Measurements from ENCODE around the gene PIK3CB. TPM values are rescaled to one million over a fixed set of nuclear protein-coding genes. Genes with fewer than 3 reads are reported as not detected.
"Not testable (repeated sequence)": the region's sequence is repeated elsewhere in the genome, so short reads cannot be mapped to it uniquely, and the experiment has no call there.

Gene PIK3CB
- total and polyA plus RNA-seq, 2 of the 8 experiments (the other 6 are each of a cell fraction or from before 2014, with no cell fraction given): 8.3 to 35.2 TPM

GRCh38 chr3:138820379-138820778, 14.3 kb downstream of the PIK3CB start:
- DNase-seq (ENCODE audit: low read depth in 1 of 2, low spot score in 2 of 2); H2AK5ac ChIP-seq (ENCODE audit: low read depth, low read length); H4K8ac ChIP-seq (ENCODE audit: extremely low read depth, insufficient read depth, low read length); POLR2A ChIA-PET (ENCODE audit: partially characterized antibody); FAIRE-seq; H2BK120ac ChIP-seq (replicated peaks; ENCODE audit: low read depth, low read length); H3K36me3 ChIP-seq (ENCODE audit: control insufficient read depth in 2 of 4, insufficient read depth in 4 of 4, low read length in 3 of 4); H3K4me2 ChIP-seq (ENCODE audit: insufficient read depth in 1 of 2, low read depth in 2 of 2, low read length in 2 of 2); H2BK12ac ChIP-seq (ENCODE audit: low read depth, low read length); H3K4ac ChIP-seq (replicated peaks; ENCODE audit: insufficient read length, low read depth, low read length); H2BK5ac ChIP-seq (ENCODE audit: low read depth, low read length); H2AFZ ChIP-seq (ENCODE audit: low read length); H3K4me3 ChIP-seq (ENCODE audit: extremely low read depth in 1 of 4, insufficient read depth in 2 of 4, low read depth in 3 of 4, low read length in 4 of 4); H3K23ac ChIP-seq (ENCODE audit: insufficient read length); H3K9me3 ChIP-seq (ENCODE audit: insufficient read depth in 2 of 2, low read depth in 1 of 2, low read length in 1 of 2); H3K27me3 ChIP-seq (replicated peaks in 1 of 4; ENCODE audit: control insufficient read depth in 3 of 4, extremely low read depth in 1 of 4, insufficient read depth in 3 of 4, low read length in 3 of 4); H3K56ac ChIP-seq (replicated peaks; ENCODE audit: insufficient read length, low read depth, low read length); H2BK15ac ChIP-seq (ENCODE audit: low read length); H4K91ac ChIP-seq (replicated peaks; ENCODE audit: insufficient read length, low read length); H2BK20ac ChIP-seq (ENCODE audit: low read length); H3K9ac ChIP-seq (replicated peaks in 1 of 4; ENCODE audit: extremely low read depth in 1 of 4, low read depth in 3 of 4, low read length in 3 of 4); H3K14ac ChIP-seq (ENCODE audit: insufficient read length); H3K27ac ChIP-seq (ENCODE audit: low read depth, low read length); H4K5ac ChIP-seq (ENCODE audit: insufficient read length, low read depth, low read length); H4K20me1 ChIP-seq (replicated peaks in 1 of 2; ENCODE audit: control insufficient read depth in 1 of 2, insufficient read depth in 2 of 2, low read length in 2 of 2); H3K18ac ChIP-seq (ENCODE audit: extremely low read depth, low read length); H3K23me2 ChIP-seq (ENCODE audit: low read depth, low read length): not testable (repeated sequence)
- 96% methylated on average over 4 of the region's 4 CpGs; no CpG with 5 or more reads in 1 of the 2 experiments for WGBS, 2 experiments (ENCODE audit: extremely low coverage in 1 of 2, insufficient coverage in 1 of 2, insufficient read length in 1 of 2, insufficient replicate concordance in 2 of 2, low coverage in 1 of 2, low lambda C conversion rate in 2 of 2, missing lambda C conversion rate in 1 of 2)
- Histone ChIP-seq H3K79me2 (ENCODE audit: control insufficient read depth in 1 of 2, insufficient read depth in 2 of 2, low read length in 2 of 2) (peaks cover under 1 to 74% of the 10 kb centered on the region in 2 experiments), H3K79me1 (ENCODE audit: low read depth, low read length) (peaks cover 12% of the 10 kb centered on the region), H3K4me1 (replicated peaks in 1 of 4; ENCODE audit: control insufficient read depth in 3 of 4, insufficient read depth in 4 of 4, low read length in 3 of 4) (peaks cover 3 to 11% (median 6%) of the 10 kb centered on the region in 4 experiments; a peak in 5 of 7 replicates)
- CTCF ChIA-PET (ENCODE audit: partially characterized antibody): interaction anchor here (0.7 to 0.9 kb wide), 2 partner anchors 41 to 1237 kb away, joined by 3 to 5 read pairs; no protein-coding TSS in a partner anchor
